Transverse colon (tissue), 3 donors: ENCODE data around the gene PYM1.

Experiments used
- CTCF ChIP-seq, 5 experiments: fragments of 200-600 bp in 3 of 5; fragments of 450-650 bp in 2 of 5; sonication (generic) in 3 of 5; IDR thresholded peaks; 1 replicate in 2 of 5; 2 replicates in 3 of 5; pipeline ENCODE4 v1.5.1; 2016 to 2017; ENCODE audit warnings: antibody characterized with exemption in 5 of 5, inconsistent platforms in 3 of 5, mild to moderate bottlenecking in 2 of 5, moderate library complexity in 1 of 5
- EP300 ChIP-seq: sonication (generic); formaldehyde crosslinking; IDR thresholded peaks from one replicate; pipeline ENCODE4 v1.6.1; 2017; ENCODE audit warnings: antibody characterized with exemption, low read depth
- POLR2A ChIP-seq: fragments of 450-650 bp; IDR thresholded peaks from one replicate; pipeline ENCODE4 v1.6.1; 2016; ENCODE audit warnings: antibody characterized with exemption, mild to moderate bottlenecking, moderate library complexity

GRCh38 chr12:55925870-55926737, 1.6 kb downstream of the PYM1 start:
- TF ChIP-seq CTCF (IDR thresholded peaks at IDR 0.05): no peak
- no peak for TF ChIP-seq POLR2A
- TF ChIP-seq EP300: no peak
